NCI-H128 (cell line): ENCODE data around the gene FAM131B.

Experiments used
- DNase-seq: peaks from one replicate; lab custom pipeline; 2025; ENCODE audit not compliant: unreplicated experiment; lab: John Stamatoyannopoulos, UW

The FAM131B gene

DNA sequence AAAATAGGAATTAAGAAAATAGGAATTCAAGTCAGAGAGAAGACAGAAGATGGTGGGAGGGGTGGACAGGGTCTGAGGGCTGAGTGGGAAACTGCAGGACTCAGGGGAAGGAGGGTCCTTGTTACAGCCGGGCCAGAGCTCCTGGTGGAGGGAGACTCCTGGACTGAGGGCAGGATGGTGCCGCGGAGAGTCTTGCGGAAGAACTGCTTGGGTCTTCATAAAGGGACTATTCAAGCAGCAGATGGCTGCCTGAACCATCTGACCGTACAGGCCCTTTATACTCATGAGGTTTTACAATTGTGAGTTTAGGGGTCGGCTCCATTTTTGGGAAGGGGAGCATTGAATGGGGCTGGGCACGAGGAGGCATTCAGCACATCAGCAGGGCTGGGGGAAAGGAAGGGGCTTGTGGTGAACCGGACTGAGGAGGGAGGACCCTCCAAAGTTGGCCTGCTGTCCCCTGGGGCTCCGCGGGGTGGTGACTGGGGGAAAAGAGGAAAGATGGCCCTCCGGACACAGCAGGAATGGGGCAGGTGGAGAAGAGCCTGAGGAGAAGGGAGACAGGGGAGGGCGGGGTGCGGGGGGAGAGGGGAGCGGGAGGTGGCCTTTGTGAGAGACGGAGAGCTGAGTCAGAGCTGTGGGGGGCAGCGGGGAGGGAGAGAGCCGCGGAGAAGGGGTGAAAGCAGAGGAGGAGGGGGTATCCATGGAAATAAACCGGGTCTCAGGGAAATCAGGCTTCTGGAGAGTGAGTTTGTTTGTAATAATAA, 1.5 kb downstream of the FAM131B start:
- no peak for DNase-seq

DNA sequence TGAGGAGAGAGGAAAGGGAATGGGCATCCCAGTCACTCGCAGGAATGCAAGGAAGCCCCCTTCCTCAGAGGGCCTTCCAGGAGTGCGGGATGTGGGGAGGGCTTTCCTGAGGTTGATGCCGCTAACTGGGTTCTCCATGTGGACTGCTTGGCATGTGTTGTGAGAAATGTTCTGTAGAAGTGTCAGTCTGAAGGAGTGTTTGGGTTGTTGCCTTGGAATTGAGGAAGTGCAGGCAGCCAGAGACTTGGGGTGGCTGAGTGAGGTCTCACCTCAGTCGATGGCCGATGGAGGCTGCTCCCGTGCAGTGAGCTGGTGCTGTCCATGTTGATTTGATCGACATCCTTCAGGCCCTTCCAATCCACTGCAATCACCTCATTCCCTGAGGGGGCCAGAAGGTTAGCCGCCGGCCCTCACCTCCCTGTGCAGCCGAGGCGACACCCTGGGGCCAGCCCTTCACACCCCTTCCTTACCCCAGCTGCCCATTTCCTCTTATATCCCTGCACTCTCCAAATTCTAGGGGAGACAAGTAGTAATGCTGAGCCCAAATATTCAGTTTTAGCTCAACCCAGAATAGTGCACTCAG, 2.7 kb downstream of the FAM131B start:
- no peak for DNase-seq

- no peak for DNase-seq
Measured at GRCh38 chr7:143358626-143359025, 3.9 kb downstream of the FAM131B start.

DNA sequence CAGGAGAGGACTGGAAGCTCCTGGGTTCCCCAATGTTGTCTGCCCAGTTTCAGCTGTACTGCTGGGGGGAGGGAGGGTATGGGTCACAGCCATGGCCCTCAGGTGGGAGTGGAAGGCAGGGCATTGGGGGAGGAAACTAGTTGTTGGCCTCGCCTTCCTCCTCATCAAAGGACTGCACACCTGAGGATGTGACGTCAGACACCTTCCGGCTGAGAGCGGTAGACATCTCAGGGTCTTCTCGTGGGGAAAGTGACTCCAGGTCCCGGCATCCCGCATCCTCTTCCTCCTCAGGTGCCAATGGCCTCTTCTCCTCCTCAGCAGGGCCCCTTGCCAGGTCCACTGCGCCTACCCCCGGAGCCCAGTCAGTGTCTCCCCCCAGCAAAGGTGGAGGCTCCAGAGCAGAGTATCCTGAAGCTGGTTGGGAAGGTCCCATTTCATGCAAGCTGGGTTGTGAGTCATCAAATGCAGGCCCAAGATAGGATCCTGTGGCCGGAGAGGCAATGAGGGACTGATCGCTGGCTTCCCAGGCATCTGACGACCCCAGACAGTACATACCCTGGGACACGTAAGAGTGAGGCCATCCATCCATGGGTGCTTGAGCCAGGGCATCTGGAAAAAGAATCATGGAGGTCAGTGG, 6.0 kb downstream of the FAM131B start:
- DNase-seq = no peak

DNA sequence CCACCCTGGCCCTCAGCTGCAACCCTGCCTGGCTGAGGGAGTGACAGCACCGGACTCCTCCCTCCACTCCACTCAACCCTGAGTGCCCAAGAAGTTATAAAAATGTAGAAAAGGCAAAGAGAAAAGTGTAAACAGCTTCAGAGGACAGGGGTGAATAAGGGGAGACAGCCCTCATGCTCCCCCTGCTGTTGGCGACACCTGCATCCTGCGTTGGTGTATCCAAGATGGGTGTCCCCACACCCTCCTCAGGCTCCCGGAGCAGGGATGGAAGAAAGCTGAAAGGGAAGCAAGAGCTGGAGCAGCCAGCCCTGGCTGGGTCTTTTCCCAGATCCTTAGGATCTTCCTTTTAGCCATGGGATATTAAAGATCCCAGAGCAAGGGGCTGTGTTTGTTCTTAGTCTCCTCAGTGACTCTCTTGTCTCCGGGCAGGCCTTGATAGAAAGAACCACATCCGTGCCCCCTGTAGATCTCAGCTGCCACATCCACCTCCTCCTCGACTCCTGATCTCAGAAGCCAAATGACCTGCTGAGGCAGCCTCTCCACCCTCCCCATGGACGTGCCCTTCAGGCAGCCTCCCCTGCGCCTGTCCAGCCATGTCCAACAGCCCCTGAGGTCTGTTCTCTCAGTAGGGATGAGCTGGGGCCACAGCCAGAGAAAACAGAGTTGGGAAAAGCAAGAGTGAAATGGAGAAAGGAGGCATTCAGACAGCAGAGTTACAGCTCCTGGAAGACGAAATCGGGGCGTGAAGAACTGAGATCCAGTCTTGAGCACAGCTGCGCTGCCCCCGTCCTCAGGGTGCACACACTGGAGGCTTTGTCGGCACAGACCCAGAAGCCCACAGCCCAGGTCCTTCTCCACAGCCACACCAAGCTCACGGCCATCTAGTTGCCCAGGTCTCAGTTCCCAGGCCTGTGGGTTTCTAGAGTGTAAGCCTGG, 6.8 kb downstream of the FAM131B start:
- no peak for DNase-seq

GRCh38 chr7:143354965-143355364, 7.5 kb downstream of the FAM131B start:
- DNase-seq = no peak

DNA sequence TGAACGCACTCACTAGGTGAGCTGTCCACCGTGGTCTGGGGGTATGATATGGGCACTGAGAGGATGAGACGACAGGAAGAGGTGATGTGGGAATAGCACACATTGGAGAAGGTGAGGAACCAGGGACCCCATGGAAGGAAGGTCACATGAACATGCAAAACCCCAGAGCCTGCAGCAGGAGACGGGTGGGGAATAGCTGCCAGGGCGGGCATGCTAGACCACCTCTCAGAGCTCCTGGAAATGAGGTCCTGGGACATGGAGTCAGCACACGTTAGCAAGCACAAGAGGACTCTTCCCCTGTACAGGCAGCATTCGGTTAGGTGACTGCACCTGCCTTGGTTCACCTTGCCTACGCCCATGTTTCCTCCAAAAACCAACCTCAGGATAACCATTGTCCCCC, 8.1 kb downstream of the FAM131B start:
- DNase-seq = no peak

DNA sequence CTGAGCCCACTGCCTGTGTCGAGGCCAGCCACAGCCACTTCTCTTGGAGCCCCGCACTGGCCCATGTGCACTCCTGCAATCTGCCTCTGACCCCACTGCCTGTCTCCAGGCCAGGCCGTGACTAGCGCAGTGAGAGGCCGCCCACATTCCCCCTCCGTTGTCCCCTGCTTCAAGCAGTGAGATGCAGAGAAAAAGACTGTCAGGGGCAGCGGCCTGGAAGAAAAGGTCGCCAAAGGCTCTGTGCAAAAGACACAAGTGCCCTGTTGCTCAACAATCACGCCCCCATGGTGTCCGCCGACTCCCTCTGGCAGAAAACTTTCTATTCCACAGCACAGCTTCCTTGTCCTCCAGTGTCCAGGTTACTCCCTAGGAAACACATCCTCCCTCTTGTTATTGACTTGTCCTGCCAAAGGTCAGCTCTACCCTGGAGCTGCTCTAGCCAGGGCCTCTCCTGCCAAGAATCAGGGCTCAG, 9.9 kb downstream of the FAM131B start:
- no peak for DNase-seq

- DNase-seq = no peak
Measured at GRCh38 chr7:143351574-143351973, 10.9 kb downstream of the FAM131B start.

DNA sequence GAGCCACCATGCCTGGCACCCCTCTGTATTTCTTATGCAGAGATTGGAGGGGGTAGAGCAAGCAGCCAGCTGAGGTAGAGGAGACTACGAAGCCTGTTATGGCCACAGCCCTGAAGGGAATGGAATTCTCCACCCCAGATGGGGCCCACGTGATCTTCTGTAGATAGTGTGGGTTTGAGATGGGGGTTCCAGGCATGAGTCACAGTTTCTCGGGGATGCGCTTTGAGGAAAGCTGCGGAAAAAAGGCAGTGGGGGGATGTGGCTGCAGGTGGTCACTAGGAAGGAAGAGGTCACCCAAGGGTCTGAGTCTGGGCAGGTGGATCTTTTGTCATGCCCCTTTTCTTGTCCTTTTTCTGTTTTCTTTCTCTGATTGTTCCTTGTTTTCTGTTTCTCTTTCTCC, 11.5 kb downstream of the FAM131B start:
- no peak for DNase-seq

DNA sequence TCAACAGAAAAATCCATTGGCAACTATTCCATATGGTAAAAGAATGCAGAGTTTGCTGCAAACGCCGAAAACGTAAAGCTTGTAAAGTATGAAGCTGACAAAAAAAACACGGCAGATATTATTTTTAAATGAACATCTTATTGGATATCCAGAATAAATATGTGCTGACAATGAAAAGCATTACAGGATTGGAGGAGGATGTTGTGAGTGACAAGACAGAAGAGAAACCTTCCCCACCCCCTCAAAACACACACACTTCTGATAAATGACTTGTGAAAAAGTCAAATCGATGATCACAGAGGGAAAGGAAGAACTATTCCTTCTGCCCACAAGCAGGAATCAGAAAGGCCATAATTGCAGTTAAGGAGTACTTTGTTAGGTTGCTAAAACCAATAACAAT, 14.6 kb downstream of the FAM131B start:
- no peak for DNase-seq

- DNase-seq = no peak
Measured at GRCh38 chr7:143346018-143346417, 16.5 kb downstream of the FAM131B start.

DNA sequence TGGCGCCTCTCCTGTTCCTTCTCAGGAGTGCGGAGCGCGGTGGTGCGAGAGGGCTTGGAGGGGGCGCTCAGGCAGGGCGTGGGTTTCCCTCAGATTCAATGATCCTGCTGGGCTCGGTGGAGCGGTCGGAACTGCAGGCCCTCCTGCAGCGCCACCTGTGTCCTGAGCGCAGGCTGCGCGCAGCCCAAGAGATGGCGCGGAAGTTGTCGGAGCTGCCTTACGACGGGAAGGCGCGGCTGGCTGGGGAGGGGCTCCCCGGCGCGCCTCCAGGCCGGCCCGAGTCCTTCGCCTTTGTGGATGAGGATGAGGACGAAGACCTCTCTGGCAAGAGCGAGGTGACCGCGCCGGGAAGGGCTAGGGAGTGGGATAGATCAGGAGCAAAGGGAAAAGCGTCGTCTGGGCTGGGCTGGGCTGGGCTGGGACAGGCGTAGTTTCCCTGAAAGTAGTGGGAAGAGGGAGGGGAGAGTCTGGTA, 17.0 kb downstream of the FAM131B start:
- no peak for DNase-seq

GRCh38 chr7:143343596-143343995, 18.9 kb downstream of the FAM131B start:
- no peak for DNase-seq

- no peak for DNase-seq
Measured at GRCh38 chr7:143341842-143342241, 20.7 kb downstream of the FAM131B start.

GRCh38 chr7:143337216-143337615, 25.3 kb downstream of the FAM131B start:
- no peak for DNase-seq

DNA sequence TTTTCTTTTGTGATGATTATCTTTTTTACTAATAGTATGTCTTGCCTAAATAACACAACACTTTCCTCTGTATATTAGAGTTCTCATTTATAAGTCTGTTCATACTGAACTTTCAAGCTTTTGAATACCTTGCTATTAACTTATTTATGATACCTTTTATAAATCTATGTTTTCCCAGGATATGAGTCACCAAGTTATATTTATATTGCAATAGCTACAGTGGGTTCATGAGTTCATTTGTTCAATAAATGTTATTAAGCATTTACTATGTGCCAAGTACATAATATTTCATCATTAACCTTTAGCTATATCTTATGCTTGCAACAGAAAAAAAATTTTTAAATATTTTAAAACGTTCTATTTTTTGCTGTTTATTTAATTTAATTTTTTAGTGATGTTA, 28.3 kb downstream of the FAM131B start:
- no peak for DNase-seq

- no peak for DNase-seq
Measured at GRCh38 chr7:143331179-143331801, 31.2 kb downstream of the FAM131B start.

GRCh38 chr7:143329471-143330170, 32.9 kb downstream of the FAM131B start:
- no peak for DNase-seq

DNA sequence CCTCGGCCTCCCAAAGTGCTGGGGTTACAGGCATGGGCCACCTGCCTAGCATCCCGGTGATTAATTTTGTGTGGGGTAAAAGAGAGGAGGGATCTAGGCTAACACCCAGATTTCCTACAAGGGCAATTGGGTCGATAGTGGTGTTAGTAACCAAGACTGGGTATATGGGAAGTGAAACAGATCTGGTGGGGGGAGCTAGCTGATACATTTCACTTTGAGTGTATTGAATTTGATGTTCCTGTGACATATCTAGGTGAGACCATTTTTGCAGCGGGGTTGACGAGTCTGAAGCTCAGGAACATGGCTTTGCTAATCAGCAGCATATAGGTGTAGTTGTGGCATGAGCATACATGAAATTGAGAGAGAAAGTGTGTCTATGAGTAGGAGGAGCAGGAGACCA, 34.6 kb downstream of the FAM131B start:
- no peak for DNase-seq
